Heart left ventricle (tissue), 13 donors: Measurements from ENCODE around the gene PTPRU.

Source experiments
- CTCF ChIP-seq, 12 donors: fragments of 200-600 bp; sonication (generic) in 4 of 12; IDR thresholded peaks; one replicate each; pipeline versions ENCODE4 v1.5.0 to v1.8.0; 2018 to 2022; ENCODE audit warnings: antibody characterized with exemption in 12 of 12, mild to moderate bottlenecking in 5 of 12
- POLR2A ChIP-seq, 2 donors: fragments of 450-650 bp; IDR thresholded peaks; one replicate each; pipeline ENCODE4 v1.6.1; 2017; ENCODE audit warnings: antibody characterized with exemption in 2 of 2, mild to moderate bottlenecking in 2 of 2, moderate library complexity in 2 of 2
- donor health status: ischemic (EF 13 %, LVEDD 7.1; RV severe dilation, severe dysfunction).
- donor health status: DM: no; HTN: yes; CAD: no.
- donor health status: DM: no; HTN: no; CAD: no.
- donor health status: ischemic (EF 25% LVEDD 6.9; RV normal size, moderate dysfunction).
- donor health status: ischemic (EF 25% LVEDD 5.7; RV mildly dilated, moderate dysfunction).
- donor health status: ischemic (EF 35%, LVEDD 5.7; RV mildly dilated, moderate dysfunction).
- donor health status: nonischemic (EF 11% LVEDD 7.7; RV severe dilation, severe dysfunction).
- donor health status: DM: yes; HTN: yes; CAD: no.
- donor health status: PGD.
- donor health status: ischemic (EF 29% LVEDD 5.4; RV normal size, mild dysfunction).
- donor health status: nonischemic (EF 23%, LVEDD 6.1; RV moderate dilation, normal function).

- TF ChIP-seq POLR2A (IDR thresholded peaks at IDR 0.05) = no peak
- no peak for TF ChIP-seq CTCF (IDR thresholded peaks at IDR 0.05)
Observed at GRCh38 chr1:29211086-29212030, 25.0 kb upstream of the PTPRU start.
